CD4-positive, alpha-beta T cell treated with Interleukin-17A for 1 hour (primary cell): ENCODE results near the gene ZNF516.

ENCODE experiments used
- DNase-seq: peaks from one replicate; pipeline ENCODE4 v3.0.0-alpha.2; 2020

Gene ZNF516

GRCh38 chr18:76507830-76508385 lies 12.9 kb upstream of the ZNF516 start:
- no peak for DNase-seq

- DNase-seq: no peak
Observed at GRCh38 chr18:76506974-76507764, 12.1 kb upstream of the ZNF516 start.

- no peak for DNase-seq
Observed at GRCh38 chr18:76506395-76506794, 11.4 kb upstream of the ZNF516 start.

GRCh38 chr18:76505614-76506013 lies 10.6 kb upstream of the ZNF516 start:
- no peak for DNase-seq

- no peak for DNase-seq
Observed at GRCh38 chr18:76504749-76505148, 9.7 kb upstream of the ZNF516 start.

- no peak for DNase-seq
Observed at GRCh38 chr18:76503649-76504386, 8.8 kb upstream of the ZNF516 start.

GRCh38 chr18:76502551-76502950 lies 7.5 kb upstream of the ZNF516 start:
- no peak for DNase-seq

GRCh38 chr18:76499637-76500340 lies 4.7 kb upstream of the ZNF516 start:
- DNase-seq: peak; percentile 22

- no peak for DNase-seq
Observed at GRCh38 chr18:76499021-76499420, 4.0 kb upstream of the ZNF516 start.

- DNase-seq: no peak
Observed at GRCh38 chr18:76498064-76498463, 3.0 kb upstream of the ZNF516 start.

- no peak for DNase-seq
Observed at GRCh38 chr18:76497021-76497420, 2.0 kb upstream of the ZNF516 start.

- peak; percentile 51 for DNase-seq
Observed at GRCh38 chr18:76496194-76496890, 1.3 kb upstream of the ZNF516 start.

GRCh38 chr18:76495435-76496193 lies 572 bp upstream of the ZNF516 start:
- peak; percentile 23 for DNase-seq

GRCh38 chr18:76494231-76495005 lies 624 bp downstream of the ZNF516 start:
- DNase-seq: peak; percentile 28

- no peak for DNase-seq
Observed at GRCh38 chr18:76493213-76494161, 1.6 kb downstream of the ZNF516 start.

GRCh38 chr18:76492669-76493212 lies 2.3 kb downstream of the ZNF516 start:
- DNase-seq: peak; percentile 97

GRCh38 chr18:76491776-76492668 lies 3.0 kb downstream of the ZNF516 start:
- peak; percentile 18 for DNase-seq

GRCh38 chr18:76491473-76491775 lies 3.6 kb downstream of the ZNF516 start:
- DNase-seq: peak; percentile 74
